GM18520 (cell line): Measurements from ENCODE around the gene SGMS1.
A peak's percentile ranks its signal among the peaks of the same experiment; 100 is the strongest.
"Not testable (repeated sequence)": the region's sequence is repeated elsewhere in the genome, so short reads cannot be mapped to it uniquely, and the experiment has no call there.

Experiments used
- ATAC-seq: cut with Tn5 transposase; IDR thresholded peaks from one replicate; pipeline ENCODE4 v1.9.1; 2021; ENCODE audit not compliant: unreplicated experiment

Gene SGMS1

GRCh38 chr10:50384238-50384637, 239.5 kb downstream of the SGMS1 start:
- no peak for ATAC-seq

- no peak for ATAC-seq
Observed at GRCh38 chr10:50382576-50383023, 241.2 kb downstream of the SGMS1 start.

GRCh38 chr10:50381642-50382041, 242.1 kb downstream of the SGMS1 start:
- ATAC-seq, result no peak

- ATAC-seq, result no peak
Observed at GRCh38 chr10:50379616-50380015, 244.1 kb downstream of the SGMS1 start.

GRCh38 chr10:50375745-50376144, 248.0 kb downstream of the SGMS1 start:
- ATAC-seq, result no peak

GRCh38 chr10:50375051-50375452, 248.7 kb downstream of the SGMS1 start:
- no peak for ATAC-seq

GRCh38 chr10:50373821-50374501, 249.8 kb downstream of the SGMS1 start:
- no peak for ATAC-seq

- no peak for ATAC-seq
Observed at GRCh38 chr10:50369931-50370330, 253.8 kb downstream of the SGMS1 start.

GRCh38 chr10:50367732-50368131, 256.0 kb downstream of the SGMS1 start:
- no peak for ATAC-seq

- ATAC-seq, result not testable (repeated sequence)
Observed at GRCh38 chr10:50366421-50366820, 257.3 kb downstream of the SGMS1 start.

GRCh38 chr10:50364730-50365129, 259.0 kb downstream of the SGMS1 start:
- ATAC-seq, result not testable (repeated sequence)

GRCh38 chr10:50362547-50363125, 261.1 kb downstream of the SGMS1 start:
- peak; percentile 66 for ATAC-seq

- ATAC-seq, result no peak
Observed at GRCh38 chr10:50361946-50362345, 261.8 kb downstream of the SGMS1 start.

GRCh38 chr10:50360077-50360850, 263.5 kb downstream of the SGMS1 start:
- ATAC-seq, result no peak

- ATAC-seq, result no peak
Observed at GRCh38 chr10:50358925-50359687, 264.6 kb downstream of the SGMS1 start.

GRCh38 chr10:50358411-50358810, 265.3 kb downstream of the SGMS1 start:
- no peak for ATAC-seq

- not testable (repeated sequence) for ATAC-seq
Observed at GRCh38 chr10:50356481-50356832, 267.3 kb downstream of the SGMS1 start.

GRCh38 chr10:50355693-50356480, 267.9 kb downstream of the SGMS1 start:
- ATAC-seq, result not testable (repeated sequence)

- no peak for ATAC-seq
Observed at GRCh38 chr10:50351483-50352146, 272.1 kb downstream of the SGMS1 start.

GRCh38 chr10:50350366-50350765, 273.4 kb downstream of the SGMS1 start:
- ATAC-seq, result no peak
